GM21515 (cell line): ENCODE measurements around the gene NKIRAS1.

Source experiments
- ATAC-seq: cut with Tn5 transposase; IDR thresholded peaks from one replicate; pipeline ENCODE4 v1.9.1; 2021; ENCODE audit not compliant: unreplicated experiment

The NKIRAS1 gene

DNA sequence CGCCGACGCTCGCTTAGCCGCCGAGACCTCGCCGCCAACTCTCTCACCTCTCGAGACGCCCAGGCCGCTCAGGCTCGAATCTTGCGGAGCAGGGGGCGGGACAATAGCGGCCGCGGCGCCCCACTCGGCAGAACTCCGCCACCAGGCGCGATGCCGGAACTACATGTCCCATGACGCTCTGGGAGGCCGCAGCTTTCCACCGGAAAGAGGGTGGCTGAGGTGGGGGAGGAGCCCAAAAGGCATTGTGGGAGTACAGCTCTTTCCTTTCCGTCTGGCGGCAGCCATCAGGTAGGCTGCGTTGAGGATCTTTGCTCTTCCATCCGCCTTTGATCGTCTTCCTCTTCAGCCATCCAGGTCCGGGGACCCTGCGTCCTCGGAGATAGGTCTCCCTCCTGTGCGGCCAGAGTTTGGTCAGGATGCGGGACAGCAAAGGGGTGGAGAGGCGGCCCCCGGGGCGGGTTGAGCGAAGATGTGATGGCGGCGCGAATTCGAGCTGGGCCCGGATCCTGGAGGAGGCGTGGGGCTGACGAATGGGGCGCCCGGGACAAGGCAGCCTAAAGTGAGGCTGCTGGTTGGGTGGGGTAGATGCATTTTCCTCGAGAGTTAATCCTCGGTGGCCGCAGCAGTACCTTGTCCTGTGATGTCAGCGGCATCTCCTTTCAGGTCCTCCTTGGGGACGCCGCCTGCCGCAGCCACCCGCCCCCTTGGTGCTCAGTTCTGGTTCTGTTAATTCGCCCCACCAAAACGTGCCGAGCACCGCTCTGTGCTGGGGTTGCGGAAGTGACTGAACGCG is at the start of gene NKIRAS1, which contains the start of gene RPL15:
Gene NKIRAS1 (minus strand): TSS at position 105 of the 793 bp plus-strand sequence. CDS start 6,086 bp downstream, outside the sequence.
Gene RPL15 (plus strand): TSS at position 247 of the 793 bp plus-strand sequence. CDS start 728 bp downstream, outside the sequence.
- peak; percentile 94 for ATAC-seq

DNA sequence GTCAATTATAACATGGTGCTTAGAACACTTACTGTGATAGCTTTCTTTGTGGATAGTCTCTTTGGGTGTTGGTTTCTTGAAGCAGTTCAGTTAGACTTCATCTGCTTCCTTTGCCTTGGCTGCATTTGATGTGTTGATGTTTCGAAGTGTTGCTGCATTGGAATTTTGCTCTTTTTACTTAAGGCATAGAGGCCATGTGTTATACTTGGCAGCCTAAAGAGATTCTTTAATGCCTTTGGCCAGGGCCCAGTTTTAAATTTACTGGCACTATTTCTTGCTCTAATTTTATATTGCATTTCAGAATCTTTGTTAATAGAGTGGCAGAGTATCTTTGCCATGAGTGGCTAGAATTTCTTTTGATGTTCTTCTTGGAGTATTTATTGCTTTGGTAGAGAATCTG is 49.5 kb upstream of the NKIRAS1 start:
- no peak for ATAC-seq

DNA sequence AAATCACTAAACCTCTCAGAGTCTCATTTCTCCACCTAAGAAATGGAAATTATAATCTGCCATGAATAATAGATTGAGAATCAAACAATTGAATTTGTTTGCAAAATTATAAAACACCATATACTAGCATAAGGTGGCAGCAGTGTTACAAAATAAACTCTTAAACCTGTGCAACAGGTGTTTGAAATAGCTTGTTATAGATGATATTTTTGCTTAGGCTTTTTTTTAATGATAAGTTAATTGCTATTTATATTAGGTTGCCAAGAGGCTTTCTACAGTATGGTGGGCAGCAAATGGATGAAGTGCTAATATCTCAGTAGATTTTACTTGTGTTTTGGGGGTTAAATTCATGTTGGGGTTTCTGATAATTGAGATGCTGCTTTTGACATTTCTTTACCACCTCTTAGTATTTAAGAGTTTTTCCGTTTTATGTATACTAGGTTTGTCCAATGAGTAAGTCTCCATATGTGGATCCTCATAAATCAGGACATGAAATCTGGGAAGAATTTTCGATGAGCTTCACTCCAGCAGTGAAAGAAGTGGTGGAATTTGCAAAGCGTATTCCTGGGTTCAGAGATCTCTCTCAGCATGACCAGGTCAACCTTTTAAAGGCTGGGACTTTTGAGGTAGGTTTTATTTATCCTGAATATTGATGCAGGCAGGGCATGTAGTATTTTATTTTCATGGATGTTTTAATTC is 47.9 kb upstream of the NKIRAS1 start:
- ATAC-seq, result no peak

GRCh38 chr3:23961913-23962312 is 45.1 kb upstream of the NKIRAS1 start:
- ATAC-seq, result no peak

- no peak for ATAC-seq
Measured at GRCh38 chr3:23961066-23961465, 44.3 kb upstream of the NKIRAS1 start.

DNA sequence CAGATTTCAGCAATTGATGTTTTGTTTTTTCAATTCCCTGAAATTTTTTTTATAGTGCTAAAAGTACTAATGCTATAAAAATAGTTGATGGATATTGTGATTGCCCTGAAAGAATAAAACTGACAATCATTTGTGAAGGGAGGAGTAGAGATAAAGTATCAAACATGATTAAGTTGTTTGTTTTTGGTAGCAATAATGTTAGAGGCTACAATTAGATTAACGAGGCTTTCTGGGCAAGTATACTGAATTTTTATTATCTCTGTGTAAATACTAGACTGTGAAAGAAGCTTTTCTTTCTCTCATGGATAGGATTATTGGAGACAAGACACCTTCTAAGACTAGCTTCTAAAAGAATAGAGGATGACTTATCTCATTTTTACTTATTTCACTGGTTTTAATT is 43.9 kb upstream of the NKIRAS1 start:
- no peak for ATAC-seq

DNA sequence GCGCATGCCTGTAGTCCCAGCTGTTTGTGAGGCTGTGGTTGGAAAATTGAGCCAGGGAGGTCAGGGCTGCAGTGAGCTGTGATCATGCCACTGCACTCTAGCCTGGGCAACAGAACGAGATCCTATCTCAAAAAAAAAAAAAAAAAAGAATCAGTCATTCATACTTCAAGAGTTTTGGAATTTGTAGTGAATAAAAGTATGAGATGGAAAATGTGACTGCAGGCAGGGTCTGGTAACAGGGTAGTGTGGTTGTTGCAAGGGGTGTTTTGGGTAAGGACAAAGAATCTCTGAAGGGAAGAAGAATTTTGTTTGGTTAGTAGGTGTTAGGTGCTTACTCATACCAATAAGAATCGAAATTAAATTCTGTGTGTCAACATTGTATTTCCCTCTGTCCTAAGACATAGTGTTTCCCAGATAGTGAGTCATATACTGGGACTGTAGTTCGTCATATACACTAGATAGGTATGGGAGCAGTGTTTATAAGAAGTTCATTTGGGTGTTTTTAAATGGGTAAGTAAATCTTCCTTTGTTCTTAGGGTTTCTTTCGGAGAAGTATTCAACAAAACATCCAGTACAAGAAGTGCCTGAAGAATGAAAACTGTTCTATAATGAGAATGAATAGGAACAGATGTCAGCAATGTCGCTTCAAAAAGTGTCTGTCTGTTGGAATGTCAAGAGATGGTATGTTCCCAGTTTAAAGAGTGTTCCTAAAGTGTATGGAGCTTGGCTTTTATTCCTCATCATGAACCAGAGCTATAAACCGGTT is 42.5 kb upstream of the NKIRAS1 start:
- no peak for ATAC-seq

- no peak for ATAC-seq
Measured at GRCh38 chr3:23956701-23957100, 39.9 kb upstream of the NKIRAS1 start.

DNA sequence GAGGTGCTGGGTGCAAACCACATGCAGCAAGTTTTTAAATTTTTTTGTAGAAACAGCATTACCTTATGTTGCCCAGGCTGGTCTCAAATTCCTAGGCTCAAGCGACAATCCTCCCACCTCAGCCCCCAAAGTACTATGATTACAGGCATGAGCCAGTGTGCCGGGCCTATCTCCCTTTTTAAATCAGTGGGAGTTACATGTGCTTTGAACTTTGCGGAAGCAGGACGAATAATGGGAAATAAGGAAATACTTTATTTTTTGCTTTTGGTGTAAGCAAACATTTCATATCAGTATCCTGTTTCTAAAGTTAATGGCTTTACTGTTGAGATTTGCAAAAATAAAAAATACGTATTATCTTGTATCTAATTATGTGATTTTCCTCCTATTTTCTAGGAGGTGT is 37.4 kb upstream of the NKIRAS1 start:
- no peak for ATAC-seq

GRCh38 chr3:23953523-23953922 is 36.7 kb upstream of the NKIRAS1 start:
- ATAC-seq, result no peak

- ATAC-seq, result peak; percentile 44
Measured at GRCh38 chr3:23952646-23953045, 35.9 kb upstream of the NKIRAS1 start.

DNA sequence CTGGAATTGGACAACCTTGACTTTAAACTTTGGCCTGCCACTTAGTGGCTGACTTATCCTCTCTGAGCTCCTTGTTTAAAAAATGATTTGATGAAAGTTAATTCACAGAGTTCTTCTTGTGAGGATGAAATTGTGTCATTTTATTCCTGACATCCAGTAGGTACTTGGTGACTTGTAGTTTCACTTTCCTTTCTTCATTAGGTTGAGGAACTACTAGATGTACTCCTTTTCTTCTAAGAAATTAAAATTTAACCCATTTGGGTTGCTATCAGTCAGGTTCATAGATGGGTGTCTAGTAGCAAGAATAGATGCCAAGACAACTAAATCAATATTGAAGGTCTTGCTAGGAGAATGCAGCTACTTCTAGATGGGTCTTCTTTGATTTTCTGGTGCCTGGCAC is 33.5 kb upstream of the NKIRAS1 start:
- ATAC-seq, result peak; percentile 21

DNA sequence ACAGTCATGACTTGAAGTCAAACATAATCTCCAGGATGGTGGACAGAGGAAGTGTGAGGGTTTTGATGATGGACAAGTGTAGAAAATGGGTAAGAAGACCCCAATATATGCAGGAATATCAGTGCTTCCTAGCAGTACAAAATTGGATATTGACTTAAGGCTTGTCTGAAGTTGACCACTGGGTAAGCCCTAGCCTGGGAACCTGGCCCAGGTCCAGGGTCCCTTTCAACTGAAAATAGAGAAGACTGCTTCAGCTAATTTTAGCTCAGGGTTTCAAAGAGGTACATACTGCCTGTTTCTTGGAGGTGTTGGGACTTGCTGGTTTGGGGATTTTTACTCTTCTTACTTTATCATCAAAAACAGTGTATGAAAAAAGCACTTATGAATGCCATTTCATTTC is 33.0 kb upstream of the NKIRAS1 start:
- ATAC-seq, result peak; percentile 20

DNA sequence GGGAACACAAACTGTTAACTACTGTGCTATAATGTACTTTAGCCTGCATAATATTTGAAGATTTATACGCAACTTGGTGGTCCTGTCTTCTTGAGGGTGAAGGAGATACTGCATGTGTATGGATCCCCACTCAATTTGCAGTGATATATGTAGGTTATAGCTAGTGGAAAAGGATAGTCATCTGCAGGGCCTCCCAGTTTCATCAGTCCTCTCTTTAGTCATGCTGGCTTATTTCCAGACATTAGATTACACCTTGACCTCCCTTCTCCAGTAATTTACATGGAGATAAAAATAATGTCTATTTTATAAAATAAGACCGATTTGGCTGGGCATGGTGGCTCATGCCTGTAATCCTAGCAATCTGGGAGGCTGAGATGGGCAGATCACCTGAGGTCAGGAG is 32.0 kb upstream of the NKIRAS1 start:
- ATAC-seq, result no peak

DNA sequence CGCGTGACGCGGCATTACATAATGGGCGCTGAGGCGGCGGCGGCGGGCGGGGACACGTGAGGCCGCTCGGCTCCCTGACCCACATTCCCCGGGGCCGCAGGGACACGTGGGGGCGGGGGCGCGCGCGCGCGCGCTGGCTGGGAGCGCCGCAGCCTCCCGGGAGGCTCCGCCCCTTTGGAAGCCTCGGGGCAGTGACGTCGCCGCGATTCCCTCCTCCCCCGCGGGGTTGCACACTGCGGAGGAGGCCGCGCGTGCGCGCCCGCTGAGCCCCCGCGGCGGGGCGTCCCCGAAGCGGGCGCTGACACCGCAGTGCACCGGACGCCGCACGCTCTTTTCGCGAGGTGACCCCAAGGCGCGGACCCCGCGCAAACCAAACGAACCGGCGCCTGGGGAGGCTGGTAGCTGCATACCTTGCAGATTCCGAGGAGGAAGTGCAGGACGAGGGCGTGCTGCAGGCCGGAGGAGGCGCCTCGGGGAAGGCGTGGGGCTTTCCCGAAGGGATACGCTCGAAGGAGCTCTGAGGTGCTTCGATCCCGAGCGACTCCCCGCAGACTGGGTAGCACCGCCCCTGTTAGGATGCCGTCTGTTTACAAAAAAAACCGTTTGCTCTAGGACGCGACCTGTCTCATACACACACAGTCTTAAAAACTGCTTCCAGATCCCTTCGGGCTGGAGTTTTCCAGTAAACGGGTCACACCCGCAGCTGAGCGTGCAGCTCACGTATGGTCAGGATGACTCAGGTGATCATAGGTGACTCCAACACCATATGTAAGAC is 29.3 kb upstream of the NKIRAS1 start:
- peak; percentile 80 for ATAC-seq

- no peak for ATAC-seq
Measured at GRCh38 chr3:23945663-23945912, 28.8 kb upstream of the NKIRAS1 start.

DNA sequence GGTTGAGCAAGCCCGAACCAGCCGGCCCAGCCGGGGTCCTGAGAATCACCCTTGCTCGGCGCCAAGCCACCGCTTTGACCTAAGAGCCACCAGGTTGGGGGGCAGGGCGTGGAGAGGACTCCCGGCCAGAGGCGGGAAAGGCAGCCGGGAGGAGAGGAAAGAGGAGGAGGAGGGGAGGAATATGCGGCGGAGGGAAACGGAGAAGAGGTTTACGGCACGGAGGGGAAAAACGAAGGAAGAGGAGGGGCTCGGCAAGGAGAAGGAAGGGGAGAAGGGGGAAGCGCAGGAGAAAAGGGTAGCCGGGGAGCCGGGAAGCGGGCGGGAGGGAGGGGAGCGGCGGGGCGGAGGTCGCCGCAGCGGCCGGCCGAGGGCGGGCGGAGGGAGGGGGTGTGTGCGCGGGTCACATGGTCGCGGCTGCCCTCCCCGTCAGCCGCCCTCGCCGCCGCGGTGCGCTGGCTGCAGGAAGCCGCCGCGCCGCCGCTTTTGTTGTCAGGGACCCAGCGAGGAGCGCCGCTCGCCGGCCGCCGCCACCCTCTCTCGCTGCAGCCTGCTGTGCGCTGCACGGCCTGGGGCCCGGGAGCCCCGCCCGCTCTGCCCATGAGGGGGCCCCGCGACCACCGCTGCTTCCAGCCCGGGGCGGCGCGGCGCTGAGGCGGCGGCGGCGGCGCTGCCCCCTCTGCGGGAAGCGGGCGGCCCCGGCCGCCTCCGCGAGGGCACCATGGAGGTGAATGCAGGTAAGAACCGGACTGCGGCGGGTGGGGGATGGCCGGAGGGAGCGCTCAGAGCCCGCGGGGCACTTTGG is 28.3 kb upstream of the NKIRAS1 start, which contains the start of gene NR1D2:
Gene NR1D2 (plus strand): TSS at position 426 of the 802 bp plus-strand sequence. CDS start 293 bp downstream, at position 719.
- ATAC-seq, result peak; percentile 58

- no peak for ATAC-seq
Measured at GRCh38 chr3:23944007-23944783, 27.4 kb upstream of the NKIRAS1 start.

- ATAC-seq, result no peak
Measured at GRCh38 chr3:23942546-23942945, 25.8 kb upstream of the NKIRAS1 start.
